Thymus (tissue), 11 donors: Measurements from ENCODE around the gene CEP85L. TPM values are rescaled to one million over a fixed set of nuclear protein-coding genes. Genes with fewer than 3 reads are reported as not detected.

Experiments used
- DNase-seq, 9 donors: peaks; one replicate each; pipeline ENCODE4 v3.0.0-alpha.2; 2013; ENCODE audit warnings: low spot score in 9 of 9, low read depth in 6 of 9, missing footprints in 1 of 9
- H3K27ac ChIP-seq, 2 donors: one replicate each; pipeline ENCODE4 v1.5.1; 2013; ENCODE audit warnings: control low read depth in 1 of 2, low read depth in 1 of 2, low read length in 1 of 2, mild to moderate bottlenecking in 1 of 2, moderate library complexity in 1 of 2
- H3K27me3 ChIP-seq, 2 donors: one replicate each; pipeline ENCODE4 v1.5.1; 2013; ENCODE audit warnings: low read length in 1 of 2; ENCODE audit not compliant: control insufficient read depth in 2 of 2, insufficient read depth in 1 of 2
- H3K36me3 ChIP-seq, 2 donors: one replicate each; pipeline ENCODE4 v1.5.1; 2013; ENCODE audit warnings: low read length in 1 of 2, mild to moderate bottlenecking in 1 of 2, moderate library complexity in 1 of 2; ENCODE audit not compliant: control insufficient read depth in 2 of 2, insufficient read depth in 2 of 2
- H3K4me1 ChIP-seq, 2 donors: one replicate each; pipeline ENCODE4 v1.5.1; 2013; ENCODE audit warnings: low read length in 2 of 2; ENCODE audit not compliant: control insufficient read depth in 2 of 2, insufficient read depth in 2 of 2
- H3K4me3 ChIP-seq, 2 donors: one replicate each; pipeline ENCODE4 v1.5.1; 2013; ENCODE audit warnings: low read length in 2 of 2, control low read depth in 1 of 2, mild to moderate bottlenecking in 1 of 2
- H3K9me3 ChIP-seq, 2 donors: one replicate each; pipeline ENCODE4 v1.5.1; 2013; ENCODE audit warnings: low read length in 1 of 2, mild to moderate bottlenecking in 1 of 2; ENCODE audit not compliant: control insufficient read depth in 2 of 2, insufficient read depth in 1 of 2
- WGBS: extraction: QIAGEN DNeasy Blood & Tissue Kit; methylation state at CpG from one replicate; pipeline ENCODE4 v1.1.7; 2013; 5-methylcytosine and 5-hydroxymethylcytosine counted together
- polyA plus RNA-seq: library from polyadenylated mRNA; stranded (reverse); fragments of 200-250 nt; gene quantifications from one replicate; pipeline ENCODE4 v1.2.3, GENCODE V29; 2013
- total RNA-seq: library from RNA; stranded (reverse); fragments of 120-200 nt; gene quantifications from one replicate; pipeline ENCODE4 v1.2.4, GENCODE V29; 2013
- donor health status: healthy.

CEP85L gene
- total and polyA plus RNA-seq, 2 donors: 24.6 to 44.3 TPM

DNA sequence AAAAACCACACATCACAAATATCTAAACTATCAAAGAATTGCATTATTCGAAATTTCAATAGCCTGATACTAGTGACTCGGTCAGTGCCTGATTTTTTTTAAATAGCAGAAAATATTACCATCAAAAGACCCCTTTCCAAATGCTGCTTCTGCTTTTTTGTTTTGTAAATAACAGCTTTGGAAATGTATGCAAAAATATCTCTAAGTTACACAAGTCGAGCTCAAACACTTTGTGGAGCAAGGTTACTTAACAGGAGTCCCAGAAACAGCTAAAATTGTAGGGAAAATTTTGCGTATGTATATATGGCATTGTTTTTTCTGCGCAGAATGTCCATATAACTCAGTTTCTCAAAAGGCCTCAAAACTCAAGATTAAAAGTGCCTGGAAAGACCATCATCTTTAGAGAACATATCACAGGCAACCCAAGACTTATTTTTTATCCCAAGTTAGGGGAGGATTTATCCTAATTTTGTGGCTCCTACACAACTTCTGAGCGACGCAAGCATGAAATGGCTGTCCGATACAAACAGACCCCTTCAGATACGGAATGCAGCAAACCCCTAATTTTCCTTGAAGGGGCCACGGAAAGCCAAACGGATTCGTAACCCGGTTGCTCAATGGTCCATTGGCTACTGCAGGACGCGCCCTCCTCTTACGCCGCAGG lies 1.3 kb downstream of the CEP85L start:
- Histone ChIP-seq H3K9me3 (no peaks in the 10 kb centered on the region), H3K4me1 (peaks cover 11 to 12% of the 10 kb centered on the region in 2 donors), H3K36me3 (peaks cover 0 to 10% of the 10 kb centered on the region in 2 donors), H3K4me3 (peak overlapping the region; percentile 76 to 92), H3K27ac (peak overlapping the region in 1 of 2 donors; percentile 90), H3K27me3 (no peaks in the 10 kb centered on the region)
- 12% methylated on average over 17 of the region's 17 CpGs for WGBS
- no peak for DNase-seq

DNA sequence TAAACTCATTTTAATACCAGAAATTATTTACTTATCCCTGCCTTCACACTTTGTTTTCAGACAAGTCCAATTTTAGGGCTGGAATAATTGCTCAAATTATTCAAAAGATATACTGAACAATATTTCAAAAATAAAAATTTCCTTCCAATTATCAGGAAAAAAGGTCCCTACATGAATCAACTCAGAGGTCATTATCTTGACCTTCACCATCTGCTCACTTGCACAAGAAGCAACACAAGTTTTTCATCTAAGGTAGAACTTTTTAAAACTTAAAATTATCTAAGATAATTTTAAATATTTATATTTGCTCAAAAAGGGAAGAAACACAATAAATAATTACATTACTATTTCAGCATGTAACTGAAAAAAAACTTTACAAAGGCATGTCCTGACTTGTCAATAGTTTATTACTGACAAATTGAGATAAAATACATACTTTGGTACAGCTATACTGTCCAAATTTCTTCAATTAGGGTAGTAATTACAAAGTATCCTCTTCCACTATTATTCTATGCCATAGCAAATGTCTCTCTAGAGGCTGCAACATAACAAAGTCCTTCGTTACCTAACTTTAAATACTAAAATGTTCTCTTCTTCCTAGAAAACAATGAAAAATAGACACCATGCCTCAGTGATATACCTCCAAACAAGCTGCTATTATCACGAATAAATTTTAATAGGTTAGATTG lies 2.4 kb downstream of the CEP85L start:
- no peaks in the 10 kb centered on the region for H3K9me3 ChIP-seq
- H3K4me1 ChIP-seq: peaks cover 9 to 12% of the 10 kb centered on the region in 2 donors
- WGBS: 79% methylated on average over 2 of the region's 2 CpGs
- no peak overlapping the region for H3K27ac ChIP-seq
- peaks cover 0 to 10% of the 10 kb centered on the region in 2 donors for H3K36me3 ChIP-seq
- no peaks in the 10 kb centered on the region for H3K27me3 ChIP-seq
- H3K4me3 ChIP-seq: no peak overlapping the region
- DNase-seq: no peak

DNA sequence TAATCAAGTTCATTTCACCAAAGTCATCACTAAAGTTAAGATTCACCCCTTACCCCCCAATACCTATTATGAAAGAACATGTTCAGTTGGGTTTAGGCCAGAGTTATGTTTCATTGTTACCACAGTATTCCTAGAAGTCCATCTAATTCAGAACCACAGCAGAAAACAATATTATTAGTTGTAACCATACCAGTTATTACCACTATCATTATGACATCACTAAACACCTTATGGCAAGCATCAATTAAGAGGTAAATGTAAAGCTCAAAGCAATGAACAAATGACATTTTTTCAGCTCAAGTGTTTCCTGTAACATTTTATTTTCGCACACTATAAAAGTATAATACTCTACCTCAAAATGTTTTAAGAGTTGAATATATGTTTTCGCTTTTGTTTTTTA lies 4.4 kb downstream of the CEP85L start:
- Histone ChIP-seq H3K4me1 (peaks cover 3 to 7% of the 10 kb centered on the region in 2 donors), H3K4me3 (no peak overlapping the region), H3K27me3 (no peaks in the 10 kb centered on the region), H3K36me3 (peaks cover 0 to 10% of the 10 kb centered on the region in 2 donors), H3K9me3 (no peaks in the 10 kb centered on the region), H3K27ac (no peak overlapping the region)
- DNase-seq: no peak
- WGBS: 96% methylated on average over 2 of the region's 2 CpGs

DNA sequence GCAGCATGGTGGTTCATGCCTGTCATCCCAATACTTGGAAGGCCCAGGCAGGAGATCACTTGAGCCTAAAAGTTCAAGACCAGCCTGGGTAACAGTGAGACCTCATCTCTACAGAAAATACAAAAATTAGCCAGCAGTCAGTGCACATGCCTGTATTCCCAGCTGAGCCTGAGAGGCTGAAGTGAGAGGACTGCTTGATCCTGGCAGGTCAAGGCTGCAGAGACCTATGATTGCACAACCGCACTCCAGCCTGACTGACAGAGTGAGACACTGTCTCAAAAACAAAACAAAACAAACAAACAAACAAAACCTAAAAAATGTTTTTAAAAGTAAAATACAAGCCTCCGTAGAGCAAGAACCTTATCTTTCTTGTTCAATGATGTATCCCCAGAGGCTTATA lies 6.0 kb downstream of the CEP85L start:
- peaks cover 0 to 4% of the 10 kb centered on the region in 2 donors for H3K4me1 ChIP-seq
- no peaks in the 10 kb centered on the region for H3K27me3 ChIP-seq
- peaks cover 0 to 10% of the 10 kb centered on the region in 2 donors for H3K36me3 ChIP-seq
- DNase-seq: no peak
- WGBS: 96% methylated on average over 2 of the region's 2 CpGs
- H3K27ac ChIP-seq: no peak overlapping the region
- no peaks in the 10 kb centered on the region for H3K9me3 ChIP-seq
- no peak overlapping the region for H3K4me3 ChIP-seq

DNA sequence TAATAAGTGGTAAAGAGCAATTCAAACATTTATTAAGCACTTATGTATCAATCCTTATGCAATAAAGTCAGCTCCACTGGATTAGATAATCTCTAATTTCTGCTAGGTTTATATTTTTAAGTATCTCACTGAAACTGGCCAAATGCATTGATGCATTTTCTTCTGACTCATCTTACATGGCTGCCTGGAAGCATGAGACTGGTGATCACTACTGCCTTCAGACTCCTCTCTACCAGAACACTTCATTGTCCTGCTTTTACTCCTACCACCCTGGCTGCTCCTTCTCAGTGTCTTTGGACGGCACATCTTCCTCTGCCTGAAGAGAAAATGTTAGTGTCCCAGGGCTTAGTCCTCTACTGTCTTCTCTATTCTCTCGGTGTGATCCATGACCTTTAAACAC lies 7.4 kb downstream of the CEP85L start:
- H3K4me1 ChIP-seq: no peaks in the 10 kb centered on the region
- DNase-seq: no peak
- H3K27ac ChIP-seq: no peak overlapping the region
- no peak overlapping the region for H3K4me3 ChIP-seq
- no peaks in the 10 kb centered on the region for H3K9me3 ChIP-seq
- peaks cover 0 to 10% of the 10 kb centered on the region in 2 donors for H3K36me3 ChIP-seq
- 95% methylated on average over 2 of the region's 2 CpGs for WGBS
- no peaks in the 10 kb centered on the region for H3K27me3 ChIP-seq

DNA sequence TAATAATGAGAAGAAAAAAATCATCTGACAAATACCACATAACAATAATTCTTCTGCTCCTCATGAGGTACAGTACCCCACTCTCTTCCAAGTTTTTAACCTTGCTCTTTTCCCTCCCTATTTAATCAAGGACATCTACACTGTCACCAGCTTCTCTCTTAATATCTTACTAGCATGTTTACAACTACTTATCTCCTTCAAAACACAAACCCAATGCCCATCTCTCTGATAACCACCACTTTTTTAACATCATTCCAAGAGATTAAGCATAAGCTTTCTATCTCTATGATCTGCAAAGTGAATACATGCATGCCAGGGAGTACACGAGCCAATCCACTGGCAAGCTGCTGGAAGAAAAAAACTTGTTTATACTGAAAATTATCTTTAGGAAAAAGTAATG lies 10.3 kb downstream of the CEP85L start:
- no peak for DNase-seq
- Histone ChIP-seq H3K27ac (no peak overlapping the region), H3K4me1 (no peaks in the 10 kb centered on the region), H3K4me3 (no peak overlapping the region), H3K36me3 (peaks cover 5 to 16% of the 10 kb centered on the region in 2 donors), H3K27me3 (no peaks in the 10 kb centered on the region), H3K9me3 (no peaks in the 10 kb centered on the region)
- WGBS: 96% methylated on average over 1 of the region's 1 CpG

DNA sequence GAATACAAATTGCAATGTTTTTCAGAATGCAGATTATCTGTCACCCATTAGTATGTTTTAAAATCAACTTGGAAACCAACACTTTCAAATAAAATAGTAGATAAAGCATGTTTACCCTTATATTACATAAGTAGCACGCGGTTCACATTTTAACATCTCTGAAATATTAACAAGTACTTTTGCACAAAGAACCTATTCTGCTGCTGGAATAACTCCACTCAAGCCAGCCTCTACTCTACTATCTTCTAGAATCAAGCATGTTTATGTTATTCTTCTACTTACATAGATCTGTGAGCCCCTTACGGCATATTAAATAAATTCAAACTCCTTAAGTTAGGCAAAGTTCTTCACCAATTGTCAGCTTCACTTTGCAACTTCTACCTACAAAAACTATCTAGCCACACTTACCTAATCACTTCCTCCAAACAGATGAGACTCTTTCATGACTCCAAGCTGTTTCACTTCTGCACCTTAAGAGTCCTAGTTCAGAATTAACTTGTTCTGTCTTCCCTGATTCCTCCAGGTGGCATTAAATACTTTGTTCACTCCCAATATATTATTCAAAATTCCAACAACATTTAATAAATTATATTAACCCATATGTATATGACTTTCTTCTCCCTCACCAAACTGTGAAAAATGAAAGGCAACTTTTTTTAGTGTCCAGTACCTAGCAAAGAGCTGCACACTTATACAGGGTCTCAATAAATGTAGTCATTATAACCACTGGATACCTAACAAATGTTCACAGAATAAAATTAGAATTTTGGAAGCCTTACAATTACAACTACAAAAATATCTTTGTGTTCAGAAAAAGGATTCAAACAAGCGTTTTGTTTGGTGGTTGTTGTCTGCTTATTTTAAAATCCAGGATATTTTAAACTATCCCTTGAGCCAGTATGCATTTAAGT lies 12.1 kb downstream of the CEP85L start:
- no peaks in the 10 kb centered on the region for H3K4me1 ChIP-seq
- H3K27ac ChIP-seq: no peak overlapping the region
- WGBS: 80% methylated on average over 4 of the region's 4 CpGs

DNA sequence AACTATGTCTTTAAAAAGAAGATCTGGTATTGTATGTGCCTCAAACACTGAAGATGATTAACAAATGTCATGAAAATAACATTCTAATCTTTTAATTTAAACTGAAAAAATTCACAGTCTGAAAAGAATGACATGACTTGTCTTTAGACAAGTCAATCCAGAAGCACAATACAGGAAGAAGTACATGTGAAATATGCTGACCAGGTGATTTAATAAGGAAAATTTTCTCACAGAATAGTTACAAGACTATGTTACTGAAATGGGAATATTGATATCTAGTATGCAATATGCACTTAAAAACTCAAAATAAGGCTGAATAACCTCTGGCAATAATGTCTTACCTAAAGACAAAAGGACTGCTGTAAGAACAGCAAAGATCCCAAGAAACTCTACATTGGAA lies 13.1 kb downstream of the CEP85L start:
- Histone ChIP-seq H3K4me3 (no peak overlapping the region), H3K9me3 (no peaks in the 10 kb centered on the region), H3K36me3 (peaks cover 5% of the 10 kb centered on the region in 2 donors), H3K27me3 (no peaks in the 10 kb centered on the region), H3K27ac (no peak overlapping the region), H3K4me1 (no peaks in the 10 kb centered on the region)
- DNase-seq: no peak

More for the DNA sequence above, 12.1 kb downstream of the CEP85L start:
- peak in 2 of 9 donors; percentile 16 to 43 for DNase-seq
- H3K36me3 ChIP-seq: peaks cover 5% of the 10 kb centered on the region in 2 donors
- H3K9me3 ChIP-seq: no peaks in the 10 kb centered on the region
- H3K4me3 ChIP-seq: no peak overlapping the region
- H3K27me3 ChIP-seq: no peaks in the 10 kb centered on the region
